Caki2 (cell line): ENCODE data around the gene TIMP2. TPM values are rescaled to one million over a fixed set of nuclear protein-coding genes. Genes with fewer than 3 reads are reported as not detected.
"Not testable (repeated sequence)": the region's sequence is repeated elsewhere in the genome, so short reads cannot be mapped to it uniquely, and the experiment has no call there.

Source experiments
- DNase-seq: peaks from one replicate; pipeline ENCODE4 v3.0.0-alpha.2; 2015; ENCODE audit warnings: low read depth
- in situ Hi-C: cut with HindIII; loops from 2 replicates; pipeline ENCODE4 v1.10.0; 2016; ENCODE audit warnings: low sequenced_read_pairs, low pct_unique_long_range_greater_than_20kb, mixed read lengths
- total RNA-seq: library from RNA; depleted of rRNA; stranded (reverse); fragments of >200 nt; shearing (Covaris generic); gene quantifications from 2 replicates; pipeline ENCODE4 v1.2.3, GENCODE V29; 2014; ENCODE audit warnings: low replicate concordance

Gene TIMP2
- total RNA-seq, 1 experiment from 2014 or later = 77.2 TPM

DNA sequence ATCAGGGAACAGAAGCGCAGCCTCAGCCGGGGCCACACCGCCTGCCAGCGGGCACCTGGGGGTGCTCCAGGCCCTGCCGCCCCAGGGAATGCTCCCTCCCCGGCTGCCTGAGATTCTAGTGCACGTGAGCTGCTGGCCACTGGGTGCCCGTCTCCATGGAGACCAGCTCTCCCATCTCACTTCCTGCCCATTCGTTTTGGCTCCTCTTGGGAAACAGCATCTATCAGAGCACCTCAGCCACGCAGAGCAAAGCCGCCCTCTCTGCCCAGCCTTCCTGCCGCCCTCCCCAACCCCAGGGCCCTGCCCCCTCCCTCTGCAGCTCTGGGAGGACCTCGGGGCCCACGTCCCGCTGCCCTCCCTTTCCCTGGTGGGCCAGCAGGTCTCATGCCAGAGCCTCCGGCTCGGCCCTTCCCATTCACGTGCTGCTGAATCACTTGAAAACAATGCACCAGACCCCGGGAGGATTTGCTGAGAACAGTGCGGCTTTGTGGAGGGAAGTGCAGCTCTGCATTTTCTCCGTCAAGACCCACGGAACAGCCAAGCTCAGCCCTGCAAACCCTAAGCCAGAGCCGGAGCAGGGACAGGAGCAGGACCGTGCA is 41.6 kb downstream of the TIMP2 start:
- in situ Hi-C loops = no loop called here
- DNase-seq = peak; percentile 97

DNA sequence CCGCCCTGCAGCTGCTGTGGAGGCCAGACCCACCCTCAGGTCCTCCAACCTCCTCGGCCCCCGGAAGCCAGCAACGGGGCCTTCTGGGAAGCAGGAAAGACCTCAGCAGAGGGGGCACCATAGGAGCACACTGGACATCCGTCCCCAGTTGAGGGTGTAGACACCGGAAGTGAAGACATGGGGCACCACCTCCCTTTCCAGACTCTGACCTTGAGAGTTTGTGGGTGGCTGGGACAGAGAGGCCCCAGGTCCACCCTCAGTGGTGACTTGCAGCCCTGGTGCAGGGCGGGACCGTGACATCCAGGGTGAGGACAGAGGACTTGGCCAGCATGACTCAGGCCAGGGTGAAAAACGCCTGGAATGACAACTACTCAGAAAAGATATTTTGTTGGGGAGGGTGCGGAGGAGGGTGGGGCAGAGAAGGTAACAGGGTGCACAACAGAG is 42.1 kb downstream of the TIMP2 start:
- DNase-seq = no peak
- in situ Hi-C loops = no loop called here

DNA sequence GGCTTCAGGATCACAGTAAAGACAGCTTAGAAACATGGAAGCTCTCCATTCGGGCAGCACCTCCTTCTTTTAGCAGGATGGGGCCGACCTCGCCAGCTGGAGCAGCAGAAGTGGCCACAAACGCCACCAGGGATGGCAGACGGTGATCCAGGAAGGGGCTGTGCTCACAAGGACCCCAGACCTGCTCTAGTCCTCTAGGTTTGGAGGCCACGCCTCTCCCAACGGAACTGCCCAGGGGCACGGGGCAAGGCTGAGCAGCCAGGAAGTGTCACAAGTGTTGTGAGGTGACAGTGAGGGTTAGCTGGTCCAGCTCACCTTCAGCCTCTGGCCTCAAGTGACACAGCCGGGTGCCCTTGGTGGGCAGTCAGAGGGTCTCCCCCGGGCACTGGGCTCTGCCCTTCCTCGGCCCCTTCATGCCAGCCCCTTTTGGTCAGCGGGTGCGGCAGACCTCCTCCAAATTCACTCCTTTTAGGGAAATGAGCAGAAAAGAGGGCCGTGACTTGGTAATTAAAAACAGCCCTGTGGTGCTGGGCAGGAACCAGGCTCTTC is 42.6 kb downstream of the TIMP2 start:
- DNase-seq = peak; percentile 14
- in situ Hi-C loops = no loop called here

DNA sequence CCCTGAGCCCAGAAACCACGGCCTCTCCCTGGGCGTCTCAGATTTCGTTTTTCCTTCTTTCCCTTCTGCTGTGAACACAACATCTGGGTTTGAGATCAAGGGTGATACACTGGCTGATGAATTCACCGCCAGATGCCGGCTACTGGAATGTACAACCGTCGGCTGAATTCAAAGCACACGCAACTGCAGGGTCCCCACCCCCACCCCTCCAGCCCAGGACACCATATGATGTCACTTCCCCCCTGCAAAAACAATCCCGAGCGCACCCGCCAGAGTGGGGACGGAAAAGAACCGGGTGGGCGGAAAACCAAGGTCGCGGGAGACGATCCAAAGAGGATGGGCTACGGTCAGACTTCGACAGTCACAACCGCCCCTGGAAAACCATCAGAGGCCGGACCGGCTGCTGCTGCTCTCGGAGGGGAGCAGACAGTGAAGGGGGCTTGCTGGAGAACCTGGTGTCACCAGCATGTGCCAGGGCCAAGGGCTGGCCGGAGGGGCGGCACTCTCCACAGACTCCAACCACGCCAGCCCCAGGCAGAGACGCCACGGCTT is 45.5 kb downstream of the TIMP2 start:
- DNase-seq = no peak
- in situ Hi-C loops = no loop called here

DNA sequence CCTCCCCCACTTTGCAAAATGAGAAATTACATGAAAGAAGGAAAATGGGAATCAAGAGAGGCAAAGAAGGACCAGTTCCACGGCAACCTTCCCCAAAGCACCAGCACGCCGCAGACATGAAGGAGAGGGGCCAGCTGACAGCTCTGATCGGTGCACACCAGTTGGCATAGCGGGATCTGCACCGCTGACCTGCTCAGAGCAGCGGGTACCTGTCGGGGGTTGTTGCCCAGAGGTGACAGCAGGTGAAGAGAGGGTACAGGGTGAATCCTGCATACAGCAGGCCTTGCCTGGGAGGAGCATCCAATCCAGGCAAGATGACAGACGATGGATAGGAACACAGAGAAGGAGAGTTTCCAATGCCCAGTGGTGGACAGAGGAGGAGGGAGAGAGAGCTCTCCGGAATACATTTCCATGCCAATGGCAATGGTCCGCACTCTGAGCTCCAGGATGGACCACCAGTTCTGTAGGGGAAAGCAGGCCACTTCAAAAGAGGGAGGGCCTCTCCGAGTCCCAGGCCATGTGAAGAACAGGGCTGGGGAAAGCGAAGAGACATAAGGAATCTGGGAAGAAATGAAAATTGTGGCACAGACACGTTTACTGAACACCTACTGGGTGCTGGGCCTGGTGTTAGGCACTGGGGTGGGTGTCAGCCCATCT is 46.2 kb downstream of the TIMP2 start:
- in situ Hi-C loops = no loop called here
- DNase-seq = no peak

DNA sequence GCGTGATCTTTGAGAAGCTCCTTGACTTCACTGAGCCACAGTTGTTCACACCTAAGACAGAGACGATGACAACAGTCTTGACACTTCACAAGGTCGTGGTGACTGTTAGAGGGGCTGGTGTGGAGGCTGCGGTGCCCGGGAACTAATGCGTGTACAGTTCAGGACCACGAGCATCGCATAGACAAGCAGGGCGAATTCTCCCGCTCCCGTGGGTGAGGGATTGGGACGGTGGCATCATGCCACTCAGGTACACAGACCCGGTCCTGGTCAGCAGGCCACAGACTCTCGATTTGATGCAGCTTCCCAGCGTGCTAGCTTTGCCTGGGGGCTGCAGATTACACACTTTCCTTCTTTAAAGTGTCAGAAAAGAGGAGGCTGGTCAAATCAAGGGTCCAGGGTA is 46.9 kb downstream of the TIMP2 start:
- DNase-seq = no peak
- in situ Hi-C loops = no loop called here

DNA sequence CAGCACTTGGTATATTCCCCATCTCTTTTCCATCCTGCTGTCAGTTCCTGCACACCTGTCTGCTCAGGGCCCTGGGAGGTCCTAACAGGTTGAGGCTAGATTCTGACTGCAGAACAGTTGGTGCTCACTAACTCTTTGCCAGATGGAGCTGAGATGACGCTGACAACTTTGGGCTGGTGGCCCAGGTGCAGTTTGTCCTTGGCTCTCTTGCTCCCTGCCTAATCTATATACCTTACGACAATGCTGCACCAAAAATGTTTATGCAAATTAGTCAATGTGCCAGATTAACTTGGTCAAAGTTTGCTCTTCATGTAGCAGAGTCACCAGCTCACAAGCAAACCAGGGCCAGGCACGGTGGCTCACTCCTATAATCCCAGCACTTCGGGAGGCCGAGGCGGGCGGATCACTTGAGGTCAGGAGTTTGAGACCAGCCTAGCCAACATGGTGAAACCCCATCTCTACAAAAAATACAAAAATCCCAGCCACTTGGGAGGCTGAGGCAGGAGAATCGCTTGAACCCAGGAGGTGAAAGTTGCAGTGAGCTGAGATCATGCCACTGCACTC is 48.2 kb downstream of the TIMP2 start:
- in situ Hi-C loops, DNase-seq: not testable (repeated sequence)

DNA sequence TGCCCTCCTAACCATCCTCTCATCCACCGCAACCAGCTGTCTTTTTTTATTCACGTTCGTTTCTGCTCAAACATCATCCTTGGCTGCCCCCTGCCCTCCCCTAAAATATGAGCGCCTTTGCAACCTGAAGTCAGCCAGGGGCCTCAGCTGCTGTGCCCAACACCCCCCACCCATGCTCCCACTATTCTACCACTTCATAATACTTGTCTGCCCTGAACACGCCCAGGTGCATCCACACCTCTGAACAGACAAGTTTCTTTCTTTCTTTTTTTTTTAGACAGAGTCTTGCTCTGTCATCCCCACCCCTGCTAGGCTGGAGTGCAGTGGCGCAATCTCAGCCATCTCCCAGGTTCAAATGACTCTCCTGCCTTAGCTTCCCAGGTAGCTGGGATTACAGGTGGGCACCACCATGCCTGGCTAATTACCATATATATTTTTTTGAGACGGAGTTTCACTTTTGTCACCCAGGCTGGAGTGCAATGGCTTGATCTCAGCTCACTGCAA is 49.0 kb downstream of the TIMP2 start:
- no peak for DNase-seq
- in situ Hi-C loops = no loop called here

DNA sequence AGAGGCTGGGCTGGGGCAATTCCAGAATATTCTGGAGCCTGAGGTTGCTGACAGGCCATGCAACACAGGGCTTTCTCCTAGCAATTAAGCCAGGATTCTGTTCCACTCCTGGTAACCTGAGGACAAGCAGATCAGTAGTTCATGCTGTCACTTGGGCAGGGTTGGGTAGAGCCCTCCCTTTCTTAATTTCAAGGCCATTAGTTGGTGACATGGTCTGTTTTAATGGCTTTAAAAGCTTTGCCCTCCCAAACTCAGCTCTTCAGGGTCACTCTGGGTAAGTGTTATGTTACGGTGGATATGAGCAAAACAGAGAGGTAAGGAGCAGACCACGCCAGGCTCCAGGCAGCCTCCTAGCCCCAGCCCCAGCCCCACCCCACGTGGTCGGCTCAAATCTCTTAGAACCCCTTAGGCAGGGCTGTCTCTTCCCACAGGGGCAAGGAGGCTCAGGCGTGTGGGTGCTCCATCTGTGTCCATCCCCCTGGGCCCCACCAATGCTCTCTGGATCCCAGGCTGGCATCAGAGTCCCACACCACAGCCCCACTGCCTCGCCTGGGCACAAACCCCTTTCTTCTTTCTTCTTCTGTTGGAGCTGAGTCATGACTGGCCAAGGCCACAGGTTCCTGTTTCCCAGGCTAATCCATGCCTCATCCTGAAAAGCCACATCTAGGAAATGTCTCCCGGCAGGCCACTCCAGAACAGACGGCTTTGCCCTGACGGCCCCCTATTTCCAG is 49.7 kb downstream of the TIMP2 start:
- in situ Hi-C loops = no loop called here
- DNase-seq = no peak

DNA sequence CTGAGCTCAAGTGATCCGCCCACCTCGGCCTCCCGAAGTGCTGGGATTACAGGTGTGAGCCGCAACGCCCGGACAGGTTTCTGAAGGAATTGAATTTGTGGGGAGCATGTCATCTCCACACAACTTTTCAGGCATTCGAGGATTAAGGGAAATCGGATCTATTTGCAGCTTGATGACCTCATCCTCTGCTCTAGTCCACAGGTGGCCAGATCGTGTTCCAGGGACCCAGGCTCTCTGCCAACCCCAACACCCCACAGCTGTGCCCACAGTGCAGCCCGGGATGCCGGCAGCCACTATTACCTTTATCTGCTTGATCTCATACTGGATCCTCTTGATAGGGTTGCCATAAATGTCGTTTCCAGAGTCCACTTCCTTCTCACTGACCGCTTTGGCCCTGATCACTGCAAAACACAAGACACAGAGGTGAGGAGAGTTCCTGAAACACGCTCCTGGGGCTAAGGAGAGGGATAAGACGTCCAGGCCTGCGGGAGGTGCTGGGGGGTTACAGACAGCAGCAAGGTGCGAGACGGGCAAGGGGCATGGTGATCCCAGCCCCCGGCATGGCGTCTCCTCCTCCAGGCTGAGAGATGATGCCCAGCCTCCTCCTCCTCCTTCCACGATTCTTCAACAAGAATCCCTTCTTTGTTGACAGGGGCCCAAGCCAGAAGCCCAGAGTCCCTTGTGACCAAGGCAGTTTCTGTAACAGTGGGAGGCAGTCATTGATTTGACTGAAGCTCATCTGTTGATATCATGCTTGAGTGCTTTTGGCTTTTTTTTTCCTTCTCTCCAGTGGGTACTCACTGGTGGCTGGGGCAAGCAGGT is 51.5 kb downstream of the TIMP2 start:
- in situ Hi-C loops = no loop called here
- DNase-seq = peak; percentile 32

DNA sequence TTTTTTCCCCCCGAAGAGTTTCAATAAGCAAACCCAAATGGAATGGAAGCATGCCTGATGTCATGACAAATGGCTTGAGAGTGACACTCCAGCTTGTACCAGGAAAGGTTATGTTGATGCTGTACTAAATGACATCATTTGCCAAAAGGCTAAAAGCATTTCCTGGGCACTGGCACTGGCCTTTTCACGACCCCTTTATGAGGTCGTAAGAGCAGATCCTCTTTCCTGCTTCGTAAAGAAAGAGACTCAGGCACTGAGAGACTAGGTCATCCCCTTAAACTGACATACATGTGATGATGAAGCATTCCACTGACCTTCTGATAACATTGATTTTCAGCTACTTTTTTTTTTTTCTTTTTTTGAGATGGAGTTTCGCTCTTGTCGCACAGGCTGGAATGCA is 52.7 kb downstream of the TIMP2 start:
- DNase-seq = peak; percentile 21
- in situ Hi-C loops = no loop called here

DNA sequence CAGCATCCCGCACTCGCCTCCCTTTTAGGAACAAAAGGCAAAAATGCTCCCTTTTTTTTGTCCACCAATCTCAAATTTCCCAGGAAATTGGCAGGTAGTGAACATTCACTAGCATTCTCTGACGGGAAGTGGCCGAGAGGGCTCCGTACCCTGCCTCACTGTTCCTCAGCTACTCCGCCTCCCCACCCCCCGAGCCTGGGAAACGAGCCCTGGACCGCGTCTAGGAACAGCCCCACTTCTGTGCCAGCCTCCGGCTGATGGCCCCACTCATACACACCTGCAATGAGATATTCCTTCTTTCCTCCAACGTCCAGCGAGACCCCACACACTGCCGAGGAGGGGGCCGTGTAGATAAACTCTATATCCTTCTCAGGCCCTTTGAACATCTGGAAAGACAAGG is 54.6 kb downstream of the TIMP2 start:
- in situ Hi-C loops = no loop called here

DNA sequence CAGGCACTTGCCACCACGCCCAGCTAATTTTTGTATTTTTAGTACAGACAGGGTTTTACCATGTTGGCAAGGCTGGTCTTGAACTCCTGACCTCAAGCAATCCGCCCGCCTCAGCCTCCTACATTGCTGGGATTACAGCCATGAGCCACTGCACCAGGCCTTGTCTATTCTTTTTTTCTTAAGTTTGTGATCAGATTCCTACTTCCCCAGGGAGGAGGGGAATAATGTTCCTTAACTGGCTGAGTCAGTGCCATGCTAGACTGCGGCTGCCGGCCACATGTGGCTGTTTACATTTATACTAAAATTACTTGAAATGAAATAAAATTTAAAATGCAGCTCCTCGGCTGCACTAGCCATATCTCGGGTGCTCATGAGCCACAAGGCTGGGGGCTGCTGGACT is 56.8 kb downstream of the TIMP2 start:
- in situ Hi-C loops = no loop called here
- DNase-seq = peak; percentile 42

More for the DNA sequence above, 54.6 kb downstream of the TIMP2 start:
- DNase-seq = no peak

DNA sequence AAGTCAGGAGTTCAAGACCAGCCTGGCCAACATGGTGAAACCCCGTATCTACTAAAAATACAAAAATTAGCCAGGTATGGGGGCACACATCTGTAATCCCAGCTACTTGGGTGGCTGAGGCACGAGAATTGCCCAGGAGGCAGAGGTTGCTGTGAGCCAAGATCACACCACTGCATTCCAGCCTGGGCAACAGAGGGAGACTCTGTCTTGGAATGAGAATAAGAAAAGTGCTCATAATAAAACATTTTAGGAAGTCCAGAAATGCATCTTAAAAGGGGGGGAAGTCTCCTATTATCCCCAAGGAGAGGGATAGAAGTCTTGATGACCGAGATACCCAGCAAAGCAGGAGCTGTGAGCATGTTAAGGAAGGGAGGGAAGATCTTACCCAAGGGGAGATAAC is 58.1 kb downstream of the TIMP2 start:
- DNase-seq, in situ Hi-C loops: not testable (repeated sequence)

DNA sequence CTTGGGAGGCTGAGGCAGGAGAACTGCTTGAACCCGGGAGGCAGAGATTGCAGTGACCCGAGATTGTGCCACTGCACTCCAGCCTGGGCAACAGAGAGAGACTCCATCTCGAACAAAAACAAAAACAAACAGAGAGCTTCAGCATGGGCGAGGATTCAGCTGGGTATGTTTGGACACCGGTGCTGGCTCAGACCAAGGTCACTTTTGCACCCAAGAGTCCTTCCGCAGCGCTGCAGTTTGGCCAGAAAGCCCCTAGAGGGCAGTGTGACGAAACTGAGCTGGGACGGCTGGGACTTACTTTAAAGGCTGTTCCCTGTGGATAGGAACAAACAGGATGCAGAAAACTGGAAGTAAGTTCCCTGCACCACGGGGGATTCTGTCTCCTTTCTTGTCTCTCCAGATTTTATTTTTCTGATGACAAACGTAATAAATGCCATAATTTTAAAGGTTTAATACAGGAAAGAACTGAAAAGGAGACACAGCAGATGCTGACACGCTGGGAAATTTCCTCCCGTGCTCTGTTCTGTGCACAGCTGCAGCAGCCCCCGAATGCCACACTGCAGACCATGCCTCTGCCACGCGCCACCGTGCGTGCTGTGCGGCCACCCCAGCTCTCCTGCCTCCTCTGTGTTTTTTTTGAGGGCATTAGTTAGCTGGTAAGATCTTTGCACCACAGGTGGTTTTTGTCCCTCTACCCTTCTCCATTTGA is 59.4 kb downstream of the TIMP2 start:
- in situ Hi-C loops = no loop called here
- DNase-seq = peak; percentile 69

DNA sequence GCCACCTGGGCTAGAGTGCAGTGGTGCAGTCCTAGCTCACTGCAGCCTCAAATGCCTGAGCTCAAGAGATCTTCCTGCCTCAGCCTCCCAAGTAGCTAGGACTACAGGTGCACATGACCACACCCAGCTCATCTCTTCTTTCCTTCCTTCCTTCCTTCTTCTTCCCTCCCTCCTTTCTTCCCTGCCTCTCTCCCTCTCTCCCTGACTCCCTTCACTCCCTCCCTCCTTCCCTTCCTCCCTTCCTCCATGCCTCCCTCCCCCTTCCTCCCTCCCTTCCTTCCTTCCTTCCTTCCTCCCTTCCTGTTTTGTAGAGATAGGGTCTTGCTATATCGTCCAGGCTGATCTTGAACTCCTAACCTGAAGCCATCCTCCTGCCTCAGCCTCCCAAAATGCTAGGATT is 61.1 kb downstream of the TIMP2 start:
- in situ Hi-C loops = no loop called here
- no peak for DNase-seq
